MCF 10A (cell line): ENCODE results near the gene MXD4. TPM values are rescaled to one million over a fixed set of nuclear protein-coding genes. Genes with fewer than 3 reads are reported as not detected.
A peak's percentile ranks its signal among the peaks of the same experiment; 100 is the strongest.

Source experiments
- BruUV-seq: library from RNA; stranded (reverse); fragments of 400-500 nt; replicated peaks from 2 replicates; lab custom pipeline; 2021; lab: Mats Ljungman, UMichigan
- CTCF ChIA-PET: fragments of 300-600 bp; sonication (Branson Sonifier 250); formaldehyde crosslinking; extraction: SDS; loops from one replicate; lab custom pipeline; 2021; ENCODE audit warnings: antibody characterized with exemption, inconsistent platforms; lab: Yijun Ruan, JAX
- POLR2A ChIA-PET: fragments of 300-600, 350-650 bp; sonication (Branson Sonifier 250); formaldehyde crosslinking; extraction: SDS; loops from one replicate; lab custom pipeline; 2020; ENCODE audit warnings: antibody characterized with exemption, inconsistent platforms; lab: Yijun Ruan, JAX
- DNase-seq: peaks from one replicate; pipeline ENCODE4 v3.0.0-alpha.2; 2018; ENCODE audit not compliant: unreplicated experiment
- H3K27ac Mint-ChIP-seq: one replicate; pipeline ENCODE4 v1.8.0; 2022; ENCODE audit warnings: mild to moderate bottlenecking, low read depth, mixed read lengths; ENCODE audit not compliant: unreplicated experiment
- H3K27me3 Mint-ChIP-seq: one replicate; pipeline ENCODE4 v1.8.0; 2022; ENCODE audit warnings: mixed read lengths; ENCODE audit not compliant: insufficient read depth, unreplicated experiment
- H3K36me3 Mint-ChIP-seq: one replicate; pipeline ENCODE4 v1.8.0; 2022; ENCODE audit warnings: mild to moderate bottlenecking, moderate library complexity, mixed read lengths; ENCODE audit not compliant: insufficient read depth, unreplicated experiment
- H3K4me1 Mint-ChIP-seq: one replicate; pipeline ENCODE4 v1.8.0; 2022; ENCODE audit warnings: mixed read lengths; ENCODE audit not compliant: insufficient read depth, unreplicated experiment
- H3K4me3 Mint-ChIP-seq: one replicate; pipeline ENCODE4 v1.8.0; 2022; ENCODE audit warnings: mild to moderate bottlenecking, moderate library complexity, mixed read lengths; ENCODE audit not compliant: unreplicated experiment
- H3K9me3 Mint-ChIP-seq: one replicate; pipeline ENCODE4 v1.8.0; 2022; ENCODE audit warnings: mixed read lengths; ENCODE audit not compliant: unreplicated experiment
- CTCF ChIP-seq: fragments of 200-600 bp; IDR thresholded peaks from one replicate; pipeline ENCODE4 v1.8.0; 2022; ENCODE audit warnings: antibody characterized with exemption, mild to moderate bottlenecking; ENCODE audit not compliant: unreplicated experiment
- intact Hi-C: fragments of 100-400 bp; cut with micrococcal nuclease; formaldehyde crosslinking; loops from 2 replicates; pipeline ENCODE4 v1.14.1; 2022
- total RNA-seq: library from RNA; stranded (reverse); gene quantifications from 2 replicates; pipeline ENCODE4 v1.2.3, GENCODE V29; 2022

MXD4 gene
- total RNA-seq, 1 experiment from 2014 or later, result 50.2 TPM

DNA sequence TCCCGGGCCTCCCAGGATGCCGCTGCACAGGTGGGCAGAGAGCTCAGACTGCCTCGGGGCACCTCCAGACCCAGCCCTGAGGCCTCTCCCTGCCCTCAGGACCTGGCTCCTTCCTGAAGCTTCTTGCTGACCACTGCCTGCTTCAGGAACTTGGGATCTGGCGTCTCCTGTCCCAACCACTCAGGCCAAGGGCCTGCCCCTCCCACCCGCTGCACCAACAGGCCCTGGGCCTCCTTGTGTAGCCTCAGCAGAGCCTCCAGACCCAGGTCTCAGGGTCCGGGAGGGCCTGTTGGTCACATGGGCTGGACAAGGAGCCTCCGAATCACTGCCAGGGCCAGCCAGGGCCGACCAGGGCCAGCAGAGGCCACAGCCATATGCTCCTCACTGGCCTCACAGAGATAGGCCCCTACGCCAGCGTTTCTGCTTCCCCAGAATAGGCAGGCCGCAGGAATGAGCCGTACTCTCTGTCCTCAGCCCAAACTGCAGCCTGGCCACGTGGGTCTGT lies 2.8 kb downstream of the MXD4 start:
- no peak for TF ChIP-seq CTCF
- POLR2A ChIA-PET, result interaction anchor here (2.3 kb wide), 1 partner anchor 17 kb away, joined by 7 read pairs; the partner anchor contains the start of genes HAUS3 and POLN
- Mint-ChIP-seq H3K9me3 (no peaks in the 10 kb centered on the region), H3K4me3 (no peak overlapping the region), H3K4me1 (peaks cover 11% of the 10 kb centered on the region), H3K36me3 (peaks cover 10% of the 10 kb centered on the region), H3K27ac (no peak overlapping the region), H3K27me3 (no peaks in the 10 kb centered on the region)
- DNase-seq, result no peak
- BruUV-seq, result no TSS peak
- CTCF ChIA-PET, result no interaction called here
- intact Hi-C loops, result no loop called here

DNA sequence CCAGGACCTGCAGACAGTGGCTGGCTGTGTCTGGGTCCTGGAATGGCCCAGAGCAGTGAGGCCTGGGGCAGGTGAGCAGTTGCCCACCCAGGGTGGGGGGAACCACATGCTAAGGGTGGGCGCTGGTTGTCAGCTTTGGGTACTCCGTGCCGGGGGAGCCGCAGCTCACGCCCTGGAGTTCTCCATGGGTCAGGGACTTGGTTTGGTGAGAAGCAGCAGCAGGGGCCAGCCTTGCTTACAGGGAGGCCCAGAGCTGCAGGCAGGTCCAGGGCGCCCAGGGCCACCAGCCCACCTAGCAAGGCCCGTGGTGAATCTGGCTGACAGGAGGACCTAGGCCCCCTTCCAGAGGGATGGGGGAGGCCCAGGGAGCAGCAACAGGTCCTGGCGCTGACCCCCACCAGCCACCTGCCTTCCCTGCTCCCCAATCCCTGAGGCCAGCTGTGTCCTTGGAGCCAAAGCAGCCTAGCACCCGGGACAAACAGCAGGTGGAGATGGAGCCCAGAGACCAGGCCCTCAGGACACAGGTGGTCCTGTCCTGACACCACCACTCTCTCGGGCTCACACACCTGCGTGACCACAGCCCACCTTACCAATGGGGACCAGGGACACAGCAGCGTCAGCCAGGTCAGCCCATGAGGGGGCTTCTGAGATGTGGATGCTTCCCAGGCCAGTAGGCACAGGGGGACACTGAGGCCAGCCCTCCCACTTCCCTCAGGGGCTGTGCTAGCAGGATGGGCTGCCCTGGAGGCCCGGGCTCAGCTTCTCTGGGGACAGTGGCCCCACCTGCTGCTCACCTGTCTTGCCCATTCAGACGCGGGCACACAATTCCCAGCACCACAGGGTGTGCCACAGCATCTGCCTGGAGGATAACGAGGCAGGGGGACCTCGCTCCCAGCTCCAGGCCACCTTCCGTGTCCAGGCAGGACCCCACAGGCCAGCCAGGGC lies 3.5 kb downstream of the MXD4 start:
- no TSS peak for BruUV-seq
- ChIA-PET POLR2A (interaction anchor here (2.3 kb wide), 1 partner anchor 16 kb away, joined by 7 read pairs; the partner anchor contains the start of genes HAUS3 and POLN), CTCF (interaction anchor here (0.6 to 0.7 kb wide), 2 partner anchors 122 to 209 kb away, joined by 3 read pairs; no protein-coding TSS in a partner anchor)
- Mint-ChIP-seq H3K27me3 (no peaks in the 10 kb centered on the region), H3K36me3 (peaks cover 17% of the 10 kb centered on the region), H3K4me1 (peaks cover 11% of the 10 kb centered on the region), H3K27ac (peak overlapping the region; percentile 32), H3K9me3 (no peaks in the 10 kb centered on the region), H3K4me3 (peak overlapping the region; percentile 56)
- no peak for TF ChIP-seq CTCF
- intact Hi-C loops, result no loop called here
- no peak for DNase-seq

DNA sequence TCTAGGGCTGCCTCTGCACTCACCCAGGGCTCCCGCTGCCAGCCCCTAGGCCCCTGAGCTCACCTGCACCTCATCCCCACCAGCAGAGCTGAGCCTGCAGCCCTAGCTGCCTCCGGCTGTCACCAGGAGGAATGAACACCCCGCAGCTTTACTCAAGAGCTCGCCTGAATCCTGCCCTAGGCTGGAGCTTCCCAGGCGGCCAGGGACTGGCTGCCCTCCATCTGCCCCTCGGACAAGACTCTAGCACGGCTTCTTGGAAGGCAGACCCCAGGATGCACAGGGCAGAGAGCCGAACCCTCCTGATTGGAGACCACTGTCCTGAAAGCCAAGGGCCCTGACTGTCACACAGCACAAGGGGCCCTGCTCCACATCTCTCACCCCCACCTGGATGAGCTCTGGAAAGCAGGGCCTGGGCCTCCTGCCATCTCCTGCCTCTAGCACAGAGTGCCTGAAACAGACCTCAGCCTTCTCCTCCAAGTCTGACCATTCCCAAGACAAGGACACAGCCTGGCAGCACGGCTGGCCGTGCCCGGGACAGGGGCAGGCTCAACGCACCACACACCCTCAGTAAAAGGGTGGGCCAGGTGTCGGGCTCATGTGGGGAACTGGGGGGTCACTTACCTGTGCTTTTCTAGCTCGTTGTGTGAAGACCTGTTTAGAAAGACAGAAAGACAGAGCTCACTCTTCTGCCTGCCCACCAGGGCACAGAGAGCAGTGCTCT lies 4.4 kb downstream of the MXD4 start:
- no peak for TF ChIP-seq CTCF
- no peaks in the 10 kb centered on the region for H3K27me3 Mint-ChIP-seq
- peaks cover 24% of the 10 kb centered on the region for H3K36me3 Mint-ChIP-seq
- H3K27ac Mint-ChIP-seq, result peak overlapping the region; percentile 32
- intact Hi-C loops, result no loop called here
- no TSS peak for BruUV-seq
- ChIA-PET CTCF (interaction anchor here (0.7 kb wide), 1 partner anchor 210 kb away, joined by 3 read pairs; no protein-coding TSS in a partner anchor), POLR2A (interaction anchor here (2.3 kb wide), 1 partner anchor 15 kb away, joined by 7 read pairs; the partner anchor contains the start of genes HAUS3 and POLN)
- DNase-seq, result no peak
- peak overlapping the region; percentile 56 for H3K4me3 Mint-ChIP-seq
- H3K4me1 Mint-ChIP-seq, result peaks cover 11% of the 10 kb centered on the region
- H3K9me3 Mint-ChIP-seq, result no peaks in the 10 kb centered on the region
